Colon (tissue), 2 donors: Measurements from ENCODE around the gene GRIK3.

ENCODE experiments used
- FAIRE-seq: peaks from 2 replicates; lab custom pipeline; 2012; peaks lifted over from hg19 to GRCh38; lab: Jason Lieb, UNC
- donor health status: control.
- donor health status: control.

Gene GRIK3

DNA sequence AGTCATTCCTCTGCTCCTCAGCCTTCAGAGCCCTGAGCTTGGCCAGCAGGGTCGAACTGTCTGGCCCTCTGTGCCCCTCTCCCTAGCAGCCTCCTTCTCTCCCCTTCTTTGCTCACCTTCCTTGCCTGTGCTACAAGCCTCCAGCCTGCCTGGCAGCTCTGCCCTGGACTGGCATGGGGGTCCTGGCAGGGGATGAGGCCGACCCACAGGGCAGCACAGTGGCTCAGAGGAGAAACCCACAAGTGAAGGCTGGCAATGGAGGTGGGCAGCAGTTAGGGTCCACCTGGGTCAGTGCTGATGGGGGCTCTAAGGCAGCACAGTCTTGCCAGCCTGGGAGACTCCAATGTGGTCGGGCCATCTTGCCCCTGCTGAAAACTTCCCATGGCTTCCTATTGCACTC lies 274.2 kb downstream of the GRIK3 start:
- no peak for FAIRE-seq

DNA sequence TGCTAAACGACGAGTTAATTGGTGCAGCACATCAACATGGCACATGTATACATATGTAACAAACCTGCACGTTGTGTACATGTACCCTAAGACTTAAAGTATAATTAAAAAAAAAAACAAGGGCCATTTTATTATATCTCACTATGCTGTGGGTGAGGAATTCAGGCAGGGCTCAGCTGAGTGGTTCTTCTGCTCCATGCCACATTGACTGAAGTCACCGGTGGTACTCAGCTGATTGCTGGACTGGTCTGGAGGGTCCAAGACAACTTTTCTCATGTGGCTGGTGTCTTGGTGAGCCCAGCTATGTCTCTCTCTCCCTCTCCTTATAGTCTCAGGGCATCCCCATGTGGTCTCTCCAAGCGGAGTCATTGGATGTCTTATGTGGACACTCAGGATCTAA lies 275.0 kb downstream of the GRIK3 start:
- FAIRE-seq: no peak

DNA sequence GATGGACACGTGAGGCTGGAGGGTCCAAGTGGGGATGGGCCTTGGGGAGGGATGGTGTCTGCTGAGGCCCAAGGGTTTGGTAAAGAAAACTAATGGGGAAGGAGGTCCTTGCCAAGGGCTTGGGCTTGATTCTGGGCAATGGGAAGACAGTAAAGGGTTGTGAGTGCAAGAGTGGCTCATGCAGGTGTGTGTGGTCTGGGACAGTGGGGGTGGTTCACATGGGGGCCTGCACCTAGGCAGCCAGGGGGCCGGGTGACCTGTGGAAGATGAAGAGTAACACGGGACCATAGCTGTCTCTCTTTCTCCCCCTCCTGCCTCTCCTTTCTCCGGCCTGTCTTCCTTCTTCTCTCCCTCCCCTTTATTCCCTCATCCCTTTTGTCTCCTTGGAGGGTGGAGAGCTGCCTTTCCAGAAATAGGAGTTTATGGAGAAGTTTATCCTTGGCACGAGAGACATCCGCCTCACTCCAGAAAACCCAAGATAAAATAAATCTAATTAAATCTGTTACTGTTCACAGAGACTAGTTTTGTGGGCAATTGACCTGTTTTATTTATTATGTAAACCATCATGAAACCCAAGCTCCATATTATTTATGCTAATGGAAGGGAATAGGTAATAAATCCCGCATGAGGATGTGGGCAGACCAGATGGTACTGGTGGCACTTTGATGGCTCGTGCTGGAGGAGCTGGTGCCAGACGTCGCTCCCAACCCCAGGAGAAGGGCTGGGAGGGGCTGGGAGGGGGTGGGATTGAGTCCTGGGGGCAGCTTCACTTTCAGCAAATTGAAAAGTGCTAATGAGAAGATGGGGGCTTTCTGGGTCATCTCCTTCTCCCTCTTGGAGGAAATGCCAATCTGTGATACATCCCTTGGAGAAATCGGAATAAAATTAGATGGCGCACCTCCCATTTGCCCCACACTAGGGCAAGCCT lies 278.7 kb downstream of the GRIK3 start:
- no peak for FAIRE-seq

DNA sequence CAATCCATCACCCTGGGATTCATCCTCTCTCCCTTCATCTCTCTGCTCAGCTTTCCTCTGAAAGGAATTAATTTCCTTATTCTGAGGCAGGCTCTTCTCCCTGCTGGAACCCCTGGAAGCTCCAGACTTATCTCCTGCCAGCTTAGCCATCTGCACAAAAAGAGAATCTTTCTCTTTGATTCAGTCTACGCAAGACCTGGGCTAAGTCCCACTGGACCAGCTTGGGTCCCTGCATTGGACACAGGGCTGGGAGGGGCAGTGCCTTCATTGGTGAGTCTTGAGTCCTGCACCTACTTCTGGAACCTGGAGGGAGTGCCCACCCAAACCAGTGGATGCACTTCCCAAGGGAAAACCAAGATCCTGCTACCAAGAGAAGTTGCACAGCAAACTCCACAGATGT lies 279.9 kb downstream of the GRIK3 start:
- FAIRE-seq: no peak

DNA sequence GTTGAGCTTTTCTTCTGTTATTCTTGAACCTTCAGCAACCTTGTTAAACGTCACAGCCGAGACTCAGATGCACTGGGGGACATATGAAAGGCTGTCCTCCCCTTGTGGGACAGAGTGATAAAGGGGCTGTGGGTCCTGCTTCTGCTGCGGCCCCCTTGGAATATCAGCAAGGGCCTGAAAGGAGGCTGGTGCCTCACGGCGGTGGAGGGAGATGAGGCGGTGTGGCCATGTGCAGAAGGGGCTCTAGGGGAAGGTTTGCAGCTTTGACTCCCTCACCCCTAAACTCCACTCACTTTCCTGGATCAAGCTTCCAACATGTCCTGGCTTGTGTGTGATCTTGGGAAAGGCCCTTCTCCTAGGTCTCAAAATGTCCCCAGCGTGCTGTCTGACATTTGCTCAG lies 280.9 kb downstream of the GRIK3 start:
- no peak for FAIRE-seq

DNA sequence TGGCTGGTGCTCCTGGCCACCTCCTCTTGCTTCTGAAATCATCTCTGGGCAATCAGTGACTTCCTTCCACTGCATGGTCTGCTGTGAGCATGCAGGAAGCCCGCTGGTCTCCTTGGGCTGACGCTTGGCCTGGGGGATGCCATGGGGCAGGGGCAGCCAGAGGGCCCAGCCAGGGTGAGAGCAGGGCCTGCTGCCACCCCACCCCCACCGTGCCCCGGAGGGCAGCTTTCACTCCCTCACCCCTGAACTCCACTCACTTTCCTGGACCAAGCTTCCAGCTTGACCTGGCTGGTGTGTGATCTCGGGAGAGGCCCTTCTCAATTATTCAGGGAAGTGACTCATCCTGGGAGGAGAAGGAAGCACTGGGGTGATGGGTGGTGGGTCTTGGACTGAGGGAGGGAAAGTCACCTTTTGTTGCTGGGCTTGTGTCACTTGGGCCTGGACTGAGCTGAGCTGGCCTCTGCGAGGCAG lies 281.4 kb downstream of the GRIK3 start:
- no peak for FAIRE-seq

DNA sequence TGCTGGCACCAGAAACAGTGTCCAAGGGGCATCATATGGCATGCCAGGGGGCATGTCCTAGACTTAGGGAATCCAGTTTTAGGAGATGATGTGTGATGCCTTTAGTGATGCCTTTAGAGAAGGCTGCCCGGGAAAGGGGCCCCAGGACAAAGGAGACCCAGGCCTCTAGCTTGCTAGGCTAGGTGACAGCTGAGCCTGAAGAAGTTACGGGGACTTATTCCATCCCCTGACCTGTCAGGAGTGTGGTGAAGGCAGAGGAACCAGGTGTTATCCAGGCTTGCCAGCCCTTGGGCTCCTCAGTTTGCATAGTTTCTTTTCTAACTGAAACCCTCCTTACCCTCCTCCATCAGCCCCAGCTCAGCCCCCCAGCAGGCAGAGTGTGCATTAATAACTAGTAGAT lies 281.9 kb downstream of the GRIK3 start:
- FAIRE-seq: no peak

DNA sequence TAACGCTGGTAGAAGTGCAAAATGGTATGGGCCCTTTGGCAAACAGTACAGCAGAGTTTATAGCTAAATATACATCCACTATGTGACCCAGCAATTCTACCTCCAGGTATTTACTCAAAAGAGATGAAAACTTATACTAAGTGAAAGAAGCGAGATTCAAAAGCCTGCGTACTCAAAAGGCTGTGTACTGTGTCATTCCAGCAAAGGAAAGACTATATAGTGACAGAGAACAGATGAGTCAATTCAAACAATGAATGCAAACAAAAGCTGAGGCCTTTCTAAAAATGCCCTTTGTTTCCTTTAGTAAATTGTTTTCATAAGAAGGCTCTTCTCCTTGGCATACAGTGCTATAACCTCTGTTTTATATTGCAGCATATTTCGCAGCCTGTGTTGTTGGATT lies 282.8 kb downstream of the GRIK3 start:
- FAIRE-seq: no peak

DNA sequence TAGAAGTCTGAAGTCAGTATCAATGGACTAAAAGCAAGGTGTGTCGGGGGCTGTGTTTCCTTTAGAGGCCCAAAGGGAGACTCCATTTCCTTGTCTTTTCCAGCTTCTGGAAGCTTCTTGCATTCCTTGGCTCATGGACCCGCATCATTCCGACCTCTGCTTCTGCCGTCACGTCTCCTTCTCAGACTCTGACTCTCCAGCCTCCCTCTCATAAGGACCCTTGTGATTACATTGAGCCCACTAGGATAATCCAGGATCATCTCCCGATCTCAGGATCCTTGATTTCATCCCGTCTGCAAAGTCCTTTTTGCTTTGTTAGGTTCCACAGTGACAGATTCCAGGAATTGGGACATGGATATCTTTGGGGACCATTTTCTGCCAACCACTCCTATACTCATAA lies 285.8 kb downstream of the GRIK3 start:
- no peak for FAIRE-seq
